HAP-1 (cell line): ENCODE measurements around the gene HNRNPC.
"Not testable (repeated sequence)": the region's sequence is repeated elsewhere in the genome, so short reads cannot be mapped to it uniquely, and the experiment has no call there.

Experiments used
- DNase-seq, 2 experiments: peaks; one replicate each; pipeline ENCODE4 v3.0.0-alpha.2; 2016 to 2020; ENCODE audit warnings: low spot score in 2 of 2
- H3K27me3 ChIP-seq: fragments of 250-450 bp; sonication (Bioruptor Pico); 2 replicates; pipeline ENCODE4 v1.5.1; 2020; ENCODE audit warnings: low read depth, mild to moderate bottlenecking, moderate library complexity
- H3K36me3 ChIP-seq: fragments of 250-450 bp; sonication (Bioruptor Pico); replicated peaks from 2 replicates; pipeline ENCODE4 v1.5.1; 2020; ENCODE audit warnings: mild to moderate bottlenecking
- H3K4me1 ChIP-seq: fragments of 250-450 bp; sonication (Bioruptor Pico); 2 replicates; pipeline ENCODE4 v1.5.1; 2020; ENCODE audit warnings: mild to moderate bottlenecking
- H3K4me3 ChIP-seq: fragments of 250-450 bp; sonication (Bioruptor Pico); 2 replicates; pipeline ENCODE4 v1.5.1; 2020; ENCODE audit warnings: mild to moderate bottlenecking, moderate library complexity
- H3K9me3 ChIP-seq: fragments of 250-450 bp; sonication (Bioruptor Pico); 2 replicates; pipeline ENCODE4 v1.5.1; 2020; ENCODE audit warnings: mild to moderate bottlenecking, moderate library complexity
- in situ Hi-C: fragments of 300-500 bp; cut with MboI; formaldehyde crosslinking; loops from 3 replicates; pipeline ENCODE4 v1.14.3; 2020; ENCODE audit warnings: low sequenced_read_pairs, inconsistent platforms, mixed read lengths

Gene HNRNPC

DNA sequence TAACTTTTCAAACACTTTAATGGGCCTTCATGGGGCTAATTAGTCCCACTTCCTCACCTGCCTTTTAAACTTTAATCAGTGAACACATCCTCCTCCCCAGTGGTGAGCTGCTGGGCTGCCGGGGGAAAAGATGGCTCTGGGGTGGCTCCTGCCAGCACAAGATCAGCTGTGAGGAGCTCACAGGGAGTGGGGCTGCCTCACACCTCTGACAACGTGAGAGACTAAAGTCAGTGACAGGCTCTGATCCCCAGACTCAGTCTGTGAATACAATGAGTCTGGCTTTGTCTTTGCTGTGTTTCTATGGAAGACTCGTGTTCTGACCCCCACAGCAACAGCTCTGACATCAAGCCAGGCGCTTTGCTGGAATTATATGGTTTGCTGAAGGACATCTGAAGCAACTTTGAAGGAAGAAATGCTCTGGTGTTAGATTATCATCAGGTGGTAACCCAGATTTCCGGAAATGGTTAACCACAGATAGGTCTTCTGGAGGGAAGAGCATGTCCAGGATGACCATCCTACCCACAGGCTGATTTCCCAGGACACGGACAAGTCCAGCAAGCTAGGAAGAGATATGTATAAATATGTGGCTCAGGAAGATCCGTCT, 104.1 kb downstream of the HNRNPC start:
- H3K4me1 ChIP-seq, H3K36me3 ChIP-seq, H3K9me3 ChIP-seq, DNase-seq, H3K4me3 ChIP-seq, in situ Hi-C loops: not testable (repeated sequence)
- peaks cover 12% of the 10 kb centered on the region; the same call in 1 of the 2 replicates for H3K27me3 ChIP-seq

DNA sequence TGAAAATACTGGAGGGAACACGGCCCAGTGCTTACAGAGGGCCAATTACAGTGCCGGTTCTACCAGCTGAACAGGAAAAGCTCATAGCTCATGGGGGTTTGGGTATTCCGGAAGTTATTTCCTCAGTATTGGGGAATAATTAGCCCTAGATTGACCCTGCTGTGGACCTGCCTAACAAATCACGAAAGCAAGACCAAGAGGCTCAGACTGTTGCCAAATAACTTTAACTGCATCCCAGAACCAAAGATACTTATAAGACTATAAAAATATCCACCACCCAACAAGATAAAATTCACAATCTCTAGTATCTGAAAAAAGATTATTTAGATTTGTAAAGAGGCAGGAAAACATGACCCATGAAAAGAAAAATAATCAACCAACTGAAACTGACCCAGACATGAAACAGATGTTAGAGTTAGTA, 105.4 kb downstream of the HNRNPC start:
- no peaks in the 10 kb centered on the region for H3K4me1 ChIP-seq
- in situ Hi-C loops, result no loop called here
- no peak overlapping the region for H3K4me3 ChIP-seq
- no peaks in the 10 kb centered on the region for H3K9me3 ChIP-seq
- peaks cover 14% of the 10 kb centered on the region; the same call in 1 of the 2 replicates for H3K27me3 ChIP-seq
- H3K36me3 ChIP-seq, result no peaks in the 10 kb centered on the region
- DNase-seq, result no peak

DNA sequence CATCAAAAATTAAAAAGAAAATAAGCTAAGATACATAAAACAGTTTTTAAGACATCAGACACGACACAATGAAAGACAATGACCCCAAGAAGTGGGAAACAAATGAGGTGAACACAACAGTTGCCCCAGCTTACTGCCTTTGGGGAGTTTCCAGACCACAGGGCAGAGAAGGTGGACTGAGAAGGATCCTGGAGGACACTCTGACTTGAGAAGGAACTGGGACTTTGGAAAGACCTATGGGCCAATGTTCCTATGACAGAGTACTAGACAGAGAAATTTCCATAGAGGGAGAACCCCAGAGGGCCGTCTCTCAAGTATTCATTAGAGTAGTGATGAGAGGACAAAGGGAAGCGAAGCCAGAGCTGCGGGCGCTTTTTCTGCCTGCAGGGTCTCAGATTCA, 107.2 kb downstream of the HNRNPC start:
- H3K36me3 ChIP-seq, result no peaks in the 10 kb centered on the region
- peaks cover 14% of the 10 kb centered on the region for H3K27me3 ChIP-seq
- in situ Hi-C loops, result no loop called here
- no peak overlapping the region for H3K4me3 ChIP-seq
- no peaks in the 10 kb centered on the region for H3K4me1 ChIP-seq
- DNase-seq, result no peak
- no peaks in the 10 kb centered on the region for H3K9me3 ChIP-seq

DNA sequence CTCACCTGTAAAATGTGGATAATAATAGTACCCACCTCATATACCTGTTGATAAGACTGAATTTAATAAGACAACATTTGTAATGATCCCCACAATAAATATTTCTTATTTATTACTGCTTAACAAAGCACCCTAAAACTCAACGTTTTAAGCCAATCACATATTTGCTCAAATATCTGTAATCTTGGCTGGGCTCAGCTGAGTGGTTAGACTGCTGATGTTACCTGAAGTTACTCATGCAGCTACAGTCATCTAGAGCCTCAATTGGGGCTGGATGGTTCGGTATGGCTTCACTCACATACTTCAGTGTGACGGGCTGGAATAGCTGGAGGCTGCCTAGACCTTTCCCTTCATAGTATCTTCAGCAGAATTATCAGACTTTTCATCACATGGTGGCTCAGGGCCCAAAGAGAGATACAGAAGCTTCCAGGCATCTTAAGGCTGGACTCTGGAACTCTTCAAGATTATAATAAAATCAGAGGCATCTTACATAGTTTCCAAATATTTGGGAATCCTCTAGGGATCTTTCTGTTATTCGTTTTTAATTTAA, 109.1 kb downstream of the HNRNPC start:
- in situ Hi-C loops, result no loop called here
- no peak for DNase-seq
- H3K36me3 ChIP-seq, result no peaks in the 10 kb centered on the region
- no peaks in the 10 kb centered on the region for H3K9me3 ChIP-seq
- H3K27me3 ChIP-seq, result peaks cover 20% of the 10 kb centered on the region
- no peaks in the 10 kb centered on the region for H3K4me1 ChIP-seq
- H3K4me3 ChIP-seq, result no peak overlapping the region
